ENCODE measurements around the gene OR52B2.

DNA sequence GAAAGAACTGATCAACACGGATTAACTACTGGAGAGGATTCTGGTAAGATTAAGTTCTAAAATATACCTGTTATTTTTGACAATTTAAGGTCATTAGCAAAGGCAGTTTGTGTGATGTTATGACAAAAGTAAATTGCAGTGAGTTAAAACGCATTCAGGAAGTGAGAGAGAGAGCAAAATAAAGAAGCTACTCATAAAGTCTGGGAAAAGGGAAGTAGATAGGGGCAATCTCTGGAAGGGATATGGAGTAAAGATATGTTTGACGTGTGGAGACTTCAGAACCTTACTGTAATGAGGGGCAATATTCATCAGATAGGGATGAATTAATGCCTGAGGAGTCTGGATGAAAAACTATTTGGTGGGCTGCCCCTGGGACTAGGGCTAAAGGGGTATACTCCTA lies 45.9 kb downstream of the OR52B2 start:
- no peak for TF ChIP-seq POLR2A (IDR thresholded peaks at IDR 0.05)
- TF ChIP-seq, protein P1, sequence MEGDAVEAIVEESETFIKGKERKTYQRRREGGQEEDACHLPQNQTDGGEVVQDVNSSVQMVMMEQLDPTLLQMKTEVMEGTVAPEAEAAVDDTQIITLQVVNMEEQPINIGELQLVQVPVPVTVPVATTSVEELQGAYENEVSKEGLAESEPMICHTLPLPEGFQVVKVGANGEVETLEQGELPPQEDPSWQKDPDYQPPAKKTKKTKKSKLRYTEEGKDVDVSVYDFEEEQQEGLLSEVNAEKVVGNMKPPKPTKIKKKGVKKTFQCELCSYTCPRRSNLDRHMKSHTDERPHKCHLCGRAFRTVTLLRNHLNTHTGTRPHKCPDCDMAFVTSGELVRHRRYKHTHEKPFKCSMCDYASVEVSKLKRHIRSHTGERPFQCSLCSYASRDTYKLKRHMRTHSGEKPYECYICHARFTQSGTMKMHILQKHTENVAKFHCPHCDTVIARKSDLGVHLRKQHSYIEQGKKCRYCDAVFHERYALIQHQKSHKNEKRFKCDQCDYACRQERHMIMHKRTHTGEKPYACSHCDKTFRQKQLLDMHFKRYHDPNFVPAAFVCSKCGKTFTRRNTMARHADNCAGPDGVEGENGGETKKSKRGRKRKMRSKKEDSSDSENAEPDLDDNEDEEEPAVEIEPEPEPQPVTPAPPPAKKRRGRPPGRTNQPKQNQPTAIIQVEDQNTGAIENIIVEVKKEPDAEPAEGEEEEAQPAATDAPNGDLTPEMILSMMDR (IDR thresholded peaks at IDR 0.05) = no peak
